BE2C (cell line): ENCODE data around the gene MS4A15.

Source experiments
- DNase-seq: peaks from one replicate; pipeline ENCODE4 v3.0.0-alpha.2; 2020
- H3K27me3 ChIP-seq: fragments of 250-450 bp; sonication (Bioruptor Pico); 2 replicates; pipeline ENCODE4 v1.5.1; 2020; ENCODE audit warnings: mild to moderate bottlenecking
- H3K36me3 ChIP-seq: fragments of 250-450 bp; sonication (Bioruptor Pico); 2 replicates; pipeline ENCODE4 v1.5.1; 2020; ENCODE audit warnings: mild to moderate bottlenecking
- H3K4me1 ChIP-seq: fragments of 250-450 bp; sonication (Bioruptor Pico); 2 replicates; pipeline ENCODE4 v1.5.1; 2020
- H3K4me3 ChIP-seq: 2 replicates; pipeline ENCODE4 v1.5.1; 2011; ENCODE audit warnings: low read depth, low read length
- H3K9me3 ChIP-seq: fragments of 250-450 bp; sonication (Bioruptor Pico); 2 replicates; pipeline ENCODE4 v1.5.1; 2020
- TF ChIP-seq, protein P1 (sequence below): IDR thresholded peaks from 2 replicates; pipeline ENCODE4 v1.5.1; 2012; ENCODE audit warnings: mild to moderate bottlenecking, low read depth, low read length

Gene MS4A15

DNA sequence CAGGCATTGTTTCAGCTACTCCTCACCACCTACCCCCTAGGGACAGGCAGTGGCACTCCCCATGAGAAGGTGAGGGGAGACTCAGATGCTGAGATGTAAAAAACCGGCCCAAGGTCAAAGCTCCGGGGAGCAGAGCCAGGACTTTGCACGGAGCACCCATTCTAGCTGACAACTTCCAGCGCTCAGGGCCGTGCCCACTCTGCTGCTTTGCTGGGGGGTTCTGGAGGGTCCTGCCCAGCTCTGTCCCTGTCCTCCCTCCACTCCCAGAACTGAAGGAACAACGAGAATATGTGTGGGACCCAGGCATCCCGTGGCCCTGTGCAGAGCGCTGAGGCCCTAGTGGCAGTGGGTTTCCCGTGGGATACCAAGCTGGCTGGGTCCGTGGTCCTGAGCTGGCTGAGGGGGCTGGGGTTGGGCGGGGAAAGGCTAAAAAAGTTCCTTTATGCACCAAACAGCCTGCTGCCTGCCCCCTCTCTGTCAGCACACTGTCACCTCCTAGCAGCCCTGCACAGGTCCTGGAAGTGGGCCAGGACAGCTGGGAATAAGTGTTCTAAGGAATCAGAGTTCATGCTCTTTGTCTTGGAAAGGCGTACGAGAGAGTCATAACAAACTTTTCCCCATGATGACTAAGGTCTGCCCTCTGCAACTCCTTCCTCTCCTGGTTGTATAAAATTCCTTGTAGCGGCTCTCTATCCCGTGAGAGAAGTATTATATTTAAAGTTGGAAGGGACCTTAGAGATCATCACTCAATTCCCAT, 30.3 kb downstream of the MS4A15 start:
- H3K4me1 ChIP-seq, result no peaks in the 10 kb centered on the region
- no peaks in the 10 kb centered on the region for H3K27me3 ChIP-seq
- H3K4me3 ChIP-seq, result no peak overlapping the region
- H3K36me3 ChIP-seq, result no peaks in the 10 kb centered on the region
- no peak for DNase-seq
- no peaks in the 10 kb centered on the region for H3K9me3 ChIP-seq
- TF ChIP-seq, protein P1, sequence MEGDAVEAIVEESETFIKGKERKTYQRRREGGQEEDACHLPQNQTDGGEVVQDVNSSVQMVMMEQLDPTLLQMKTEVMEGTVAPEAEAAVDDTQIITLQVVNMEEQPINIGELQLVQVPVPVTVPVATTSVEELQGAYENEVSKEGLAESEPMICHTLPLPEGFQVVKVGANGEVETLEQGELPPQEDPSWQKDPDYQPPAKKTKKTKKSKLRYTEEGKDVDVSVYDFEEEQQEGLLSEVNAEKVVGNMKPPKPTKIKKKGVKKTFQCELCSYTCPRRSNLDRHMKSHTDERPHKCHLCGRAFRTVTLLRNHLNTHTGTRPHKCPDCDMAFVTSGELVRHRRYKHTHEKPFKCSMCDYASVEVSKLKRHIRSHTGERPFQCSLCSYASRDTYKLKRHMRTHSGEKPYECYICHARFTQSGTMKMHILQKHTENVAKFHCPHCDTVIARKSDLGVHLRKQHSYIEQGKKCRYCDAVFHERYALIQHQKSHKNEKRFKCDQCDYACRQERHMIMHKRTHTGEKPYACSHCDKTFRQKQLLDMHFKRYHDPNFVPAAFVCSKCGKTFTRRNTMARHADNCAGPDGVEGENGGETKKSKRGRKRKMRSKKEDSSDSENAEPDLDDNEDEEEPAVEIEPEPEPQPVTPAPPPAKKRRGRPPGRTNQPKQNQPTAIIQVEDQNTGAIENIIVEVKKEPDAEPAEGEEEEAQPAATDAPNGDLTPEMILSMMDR, result no peak

DNA sequence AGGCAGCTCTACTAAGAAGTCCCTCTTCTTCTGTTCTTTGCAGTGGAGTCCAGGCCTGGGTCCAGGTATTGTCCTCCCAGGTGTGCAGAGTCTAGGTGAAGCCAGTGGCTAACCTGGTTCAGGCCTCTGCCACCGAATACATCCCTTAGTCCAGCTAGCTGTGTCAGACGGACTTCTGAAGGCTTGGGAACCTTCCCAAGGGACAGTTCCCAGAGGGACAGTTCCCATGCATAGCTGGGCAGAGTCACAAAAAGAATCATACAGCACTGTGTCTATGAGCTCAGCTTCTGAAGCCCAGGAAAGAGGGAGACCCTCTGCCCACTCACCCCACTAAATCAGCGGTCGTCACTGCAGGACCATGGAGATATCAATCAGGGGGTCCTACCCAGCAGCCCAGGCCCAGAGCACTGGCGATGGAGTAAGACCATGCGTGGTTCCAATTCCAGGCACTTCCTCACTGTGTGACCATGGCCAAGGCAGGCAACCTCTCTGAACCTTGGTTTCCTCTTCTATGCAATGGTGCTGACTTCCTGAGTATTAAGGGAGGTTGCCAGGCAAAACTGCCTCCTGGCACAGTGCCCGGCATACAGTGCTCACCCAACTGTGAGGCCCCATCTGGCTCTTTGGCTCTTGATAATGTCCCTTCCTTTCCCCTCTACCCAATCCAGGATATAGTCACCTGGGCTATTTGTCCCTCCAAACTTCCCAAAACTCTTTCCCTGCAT, 31.9 kb downstream of the MS4A15 start:
- no peak for DNase-seq
- no peaks in the 10 kb centered on the region for H3K27me3 ChIP-seq
- no peaks in the 10 kb centered on the region for H3K4me1 ChIP-seq
- no peaks in the 10 kb centered on the region for H3K9me3 ChIP-seq
- H3K36me3 ChIP-seq, result no peaks in the 10 kb centered on the region
- H3K4me3 ChIP-seq, result no peak overlapping the region
- TF ChIP-seq, protein P1, result no peak

DNA sequence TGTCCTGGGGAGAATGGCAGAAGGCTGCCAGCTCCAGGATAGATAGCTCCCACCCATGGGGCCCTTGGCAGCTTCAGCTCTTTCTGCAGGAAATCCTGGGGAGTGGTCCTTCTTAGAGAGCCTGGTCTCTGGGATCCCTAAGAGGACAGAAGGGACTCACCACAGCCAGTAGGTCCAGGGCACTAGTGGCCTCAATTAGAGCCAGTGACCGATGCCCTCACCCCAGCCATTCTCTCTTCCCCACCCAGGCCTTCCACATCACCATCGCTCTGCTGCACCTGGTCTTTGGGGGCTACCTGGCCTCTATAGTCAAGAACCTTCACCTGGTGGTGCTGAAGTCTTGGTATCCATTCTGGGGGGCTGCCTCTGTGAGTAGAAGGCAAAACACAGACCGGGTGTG, 34.1 kb downstream of the MS4A15 start:
- Histone ChIP-seq H3K27me3 (no peaks in the 10 kb centered on the region), H3K9me3 (no peaks in the 10 kb centered on the region), H3K4me3 (no peak overlapping the region)

DNA sequence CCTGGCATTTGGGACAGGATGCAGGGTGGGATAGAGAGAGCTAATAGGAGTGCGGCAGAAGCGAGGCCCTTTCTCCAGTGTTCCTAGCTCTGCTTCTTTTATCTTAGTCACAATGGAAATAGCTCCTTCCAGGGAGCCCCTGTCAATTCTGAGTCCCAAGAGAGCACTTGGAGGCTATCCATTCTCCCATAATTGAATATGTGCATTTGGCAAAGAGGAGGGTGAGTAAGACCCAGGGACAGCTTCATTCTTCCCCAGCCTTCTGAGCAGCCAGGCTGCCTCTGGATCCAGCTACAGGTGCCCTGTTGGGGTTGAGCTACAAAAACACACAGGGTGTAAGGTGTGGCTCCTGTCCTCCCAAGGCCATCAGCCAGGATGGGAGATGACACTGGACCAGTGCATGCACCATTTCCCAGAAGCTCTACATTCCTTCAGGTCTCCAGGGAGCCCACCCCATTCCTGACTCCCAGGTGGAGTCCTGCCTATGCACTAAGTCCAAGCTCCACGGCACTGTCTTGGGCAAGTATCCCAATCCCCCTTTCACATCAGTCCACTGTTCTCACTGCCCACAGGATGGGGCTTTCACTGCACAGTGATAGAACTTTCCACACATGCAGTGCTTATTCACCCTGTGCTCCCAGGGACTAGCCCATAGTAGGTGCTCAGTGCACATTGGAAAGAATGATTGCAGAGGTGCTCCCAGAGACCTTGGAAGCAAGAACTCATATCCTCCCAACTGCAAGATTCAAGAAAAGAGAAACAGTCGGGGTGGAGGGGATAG, 34.7 kb downstream of the MS4A15 start:
- Histone ChIP-seq H3K9me3 (no peaks in the 10 kb centered on the region), H3K4me3 (no peak overlapping the region), H3K27me3 (no peaks in the 10 kb centered on the region), H3K36me3 (no peaks in the 10 kb centered on the region), H3K4me1 (no peaks in the 10 kb centered on the region)
- no peak for DNase-seq
- TF ChIP-seq, protein P1, result no peak

More for the DNA sequence above, 34.1 kb downstream of the MS4A15 start:
- TF ChIP-seq, protein P1, result no peak
- no peaks in the 10 kb centered on the region for H3K36me3 ChIP-seq
- no peaks in the 10 kb centered on the region for H3K4me1 ChIP-seq
- DNase-seq, result no peak

DNA sequence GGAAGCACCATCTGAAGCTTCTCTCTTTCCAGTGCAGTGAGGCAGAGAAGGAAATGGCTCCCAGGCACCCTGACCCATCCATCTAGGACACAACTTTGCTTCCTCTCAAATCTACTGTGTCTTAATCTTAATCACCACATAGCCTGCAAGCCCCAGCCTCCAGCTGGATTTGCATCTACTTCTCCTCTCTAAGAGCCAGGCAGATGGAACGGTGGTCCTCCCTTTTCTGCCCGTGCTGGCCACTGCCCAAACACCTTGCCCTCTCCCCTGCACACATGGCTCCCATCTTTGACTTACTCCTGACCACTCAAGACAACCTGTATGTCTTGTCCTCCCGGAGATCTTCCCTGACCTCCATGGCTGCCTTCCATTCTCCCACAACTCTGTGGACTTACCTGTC, 35.9 kb downstream of the MS4A15 start:
- no peaks in the 10 kb centered on the region for H3K36me3 ChIP-seq
- H3K4me3 ChIP-seq, result no peak overlapping the region
- no peaks in the 10 kb centered on the region for H3K4me1 ChIP-seq
- TF ChIP-seq, protein P1, result no peak
- H3K27me3 ChIP-seq, result no peaks in the 10 kb centered on the region
- DNase-seq, result no peak
- no peaks in the 10 kb centered on the region for H3K9me3 ChIP-seq
